Erythroblast (primary cell): ENCODE measurements around the gene APLN.
A peak's percentile ranks its signal among the peaks of the same experiment; 100 is the strongest.

ENCODE experiments used
- DNase-seq, 2 experiments: peaks; one replicate each; lab custom pipeline; 2025; lab: John Stamatoyannopoulos, UW
- GATA1 ChIP-seq: IDR thresholded peaks from 2 replicates; pipeline ENCODE4 v1.6.1; 2011; ENCODE audit warnings: low read depth, mild to moderate bottlenecking, control low read depth, low read length, moderate library complexity
- POLR2A ChIP-seq: IDR thresholded peaks from 2 replicates; pipeline ENCODE4 v1.6.1; 2011; ENCODE audit warnings: mild to moderate bottlenecking, low read length

The APLN gene

GRCh38 chrX:129640737-129641136 is 14.0 kb downstream of the APLN start:
- no peak for DNase-seq
- TF ChIP-seq GATA1: no peak
- TF ChIP-seq POLR2A: no peak

DNA sequence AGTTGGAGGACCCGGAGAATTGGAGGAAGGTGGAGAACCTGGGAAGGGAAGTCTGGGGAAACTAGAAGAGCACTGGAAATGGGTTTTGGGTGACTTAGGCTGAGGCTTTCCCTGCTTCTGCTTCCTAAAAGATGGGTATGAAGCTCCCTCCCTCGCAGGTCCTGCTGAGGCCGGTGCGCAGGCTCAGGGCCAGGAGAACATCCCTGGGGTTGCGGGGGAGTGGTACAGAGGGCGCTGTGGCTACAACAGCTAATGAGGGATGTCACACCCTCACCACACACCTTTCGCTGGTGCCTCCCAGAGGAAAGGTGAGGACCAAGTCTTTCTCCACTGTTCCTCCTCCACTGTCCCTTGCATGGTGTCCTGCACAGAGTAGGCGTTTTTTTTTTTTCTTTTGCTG is 15.8 kb downstream of the APLN start:
- DNase-seq: no peak
- TF ChIP-seq POLR2A: no peak
- TF ChIP-seq GATA1: no peak

DNA sequence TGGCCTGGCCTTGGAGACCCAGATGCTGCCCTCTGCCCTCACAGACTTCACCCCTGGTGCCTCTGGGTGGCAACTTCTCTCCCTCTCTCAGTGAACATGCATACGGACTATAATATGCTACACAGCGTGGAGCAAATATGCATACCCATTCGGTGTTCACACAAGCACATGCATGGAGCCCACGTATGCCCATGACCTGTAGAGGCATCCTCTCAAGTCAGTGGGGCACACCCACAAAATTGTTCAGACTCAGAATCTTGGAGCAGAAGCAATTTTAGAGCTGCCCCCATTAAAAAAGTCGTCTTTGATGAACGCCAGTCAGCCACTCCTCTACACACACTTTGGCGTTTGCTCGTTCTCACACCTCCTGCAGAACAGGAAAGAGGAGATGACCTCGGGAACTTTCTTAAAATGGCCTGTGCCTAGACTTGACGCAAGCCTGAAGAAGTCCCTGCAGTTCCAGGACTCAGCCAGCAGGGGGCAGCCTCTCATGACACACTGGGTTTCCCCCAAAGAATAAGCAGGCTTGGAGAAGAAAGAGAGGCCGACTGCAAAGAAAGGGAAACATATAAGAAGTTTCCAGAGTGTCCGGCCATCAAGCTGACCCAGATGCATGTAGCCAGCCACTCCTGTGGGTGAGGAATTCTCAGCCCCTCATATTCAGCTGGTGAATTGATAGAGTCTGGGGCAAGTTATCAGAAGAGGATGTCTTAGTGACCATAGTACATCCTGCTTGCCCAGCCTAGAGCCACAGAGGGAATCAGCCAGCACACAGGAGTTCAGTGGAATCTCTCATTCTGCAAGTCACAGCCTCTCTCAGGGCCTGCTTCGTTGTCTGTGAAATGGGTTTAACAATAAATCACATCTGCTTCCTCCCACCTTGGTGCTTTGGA is 17.3 kb downstream of the APLN start:
- TF ChIP-seq GATA1 (no peak), POLR2A (no peak)
- DNase-seq: peak; percentile 61 to 78

DNA sequence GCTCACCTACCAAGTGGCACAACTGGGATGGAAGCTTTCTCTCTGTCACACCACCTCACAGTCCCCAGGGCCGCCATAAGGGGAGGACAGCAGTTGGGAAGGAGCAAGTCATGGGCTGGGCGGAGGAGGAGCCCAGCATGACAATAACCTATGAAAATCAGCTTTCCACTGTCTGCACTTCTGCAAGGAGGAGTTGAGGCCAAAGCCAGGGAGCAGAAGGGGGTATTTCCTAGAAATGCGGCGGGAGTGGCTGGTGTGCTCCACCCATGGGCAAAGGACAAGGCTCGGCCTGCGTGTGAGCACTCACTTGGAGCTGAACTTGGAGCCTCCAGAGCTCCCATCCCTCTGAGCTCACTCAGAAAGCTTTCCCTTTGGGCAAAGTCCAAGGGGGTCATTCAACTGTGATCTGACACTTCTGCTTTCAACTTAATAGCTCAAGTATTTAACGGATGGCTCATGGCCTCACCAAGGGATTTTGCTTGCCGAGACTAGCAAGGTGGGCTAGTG is 18.5 kb downstream of the APLN start:
- TF ChIP-seq POLR2A (no peak), GATA1 (no peak)

DNA sequence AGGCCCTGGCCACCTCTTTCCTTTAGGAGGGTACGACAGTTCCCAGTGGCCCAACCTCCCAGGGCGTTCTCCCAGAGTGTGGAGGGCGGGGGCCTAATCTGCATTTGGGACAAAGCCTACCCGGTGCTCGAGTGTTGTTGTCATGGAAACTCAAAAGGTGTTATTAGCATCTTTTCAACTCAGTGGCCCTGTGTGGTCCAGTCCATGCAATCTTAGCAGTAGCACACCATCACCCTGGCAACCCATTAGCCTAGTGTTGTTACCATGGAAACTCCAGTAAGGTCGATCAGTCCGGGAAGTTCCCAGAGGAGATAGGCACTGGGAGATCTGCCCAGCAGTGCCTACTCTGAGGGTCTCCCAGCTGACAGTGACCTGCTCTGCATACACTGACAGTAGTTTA is 20.2 kb downstream of the APLN start:
- no peak for DNase-seq
- TF ChIP-seq GATA1: no peak

More for the DNA sequence above, 18.5 kb downstream of the APLN start:
- no peak for DNase-seq

- peak in 1 of 2 experiments; percentile 5 for DNase-seq
- TF ChIP-seq POLR2A (no peak), GATA1 (no peak)
Observed at GRCh38 chrX:129632443-129632842, 22.3 kb downstream of the APLN start.

DNA sequence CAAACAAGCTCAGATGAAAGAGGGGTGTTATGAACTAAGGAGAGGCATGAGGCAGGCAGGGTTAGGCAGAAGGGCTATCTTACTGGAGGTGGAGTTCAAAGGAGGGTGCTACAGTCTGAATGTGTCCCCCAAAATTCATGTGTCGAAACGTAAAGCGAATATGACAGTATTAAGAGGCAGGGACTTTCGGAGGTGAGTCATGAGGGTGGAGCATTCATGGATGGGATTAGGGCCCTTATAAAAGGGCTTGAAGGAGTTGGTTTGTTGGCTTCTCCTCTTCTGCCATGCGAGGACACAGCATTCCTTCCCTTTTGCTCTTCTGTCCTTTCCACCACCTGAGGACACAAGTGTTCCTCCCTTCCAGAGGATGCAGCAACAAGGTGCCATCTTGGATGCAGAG is 22.9 kb downstream of the APLN start:
- TF ChIP-seq GATA1: no peak
- no peak for TF ChIP-seq POLR2A

GRCh38 chrX:129629837-129630236 is 24.9 kb downstream of the APLN start:
- TF ChIP-seq GATA1: no peak
- no peak for TF ChIP-seq POLR2A
- no peak for DNase-seq

More for the DNA sequence above, 22.9 kb downstream of the APLN start:
- no peak for DNase-seq

- DNase-seq: no peak
- TF ChIP-seq GATA1: no peak
- TF ChIP-seq POLR2A: no peak
Observed at GRCh38 chrX:129626026-129626425, 28.7 kb downstream of the APLN start.

DNA sequence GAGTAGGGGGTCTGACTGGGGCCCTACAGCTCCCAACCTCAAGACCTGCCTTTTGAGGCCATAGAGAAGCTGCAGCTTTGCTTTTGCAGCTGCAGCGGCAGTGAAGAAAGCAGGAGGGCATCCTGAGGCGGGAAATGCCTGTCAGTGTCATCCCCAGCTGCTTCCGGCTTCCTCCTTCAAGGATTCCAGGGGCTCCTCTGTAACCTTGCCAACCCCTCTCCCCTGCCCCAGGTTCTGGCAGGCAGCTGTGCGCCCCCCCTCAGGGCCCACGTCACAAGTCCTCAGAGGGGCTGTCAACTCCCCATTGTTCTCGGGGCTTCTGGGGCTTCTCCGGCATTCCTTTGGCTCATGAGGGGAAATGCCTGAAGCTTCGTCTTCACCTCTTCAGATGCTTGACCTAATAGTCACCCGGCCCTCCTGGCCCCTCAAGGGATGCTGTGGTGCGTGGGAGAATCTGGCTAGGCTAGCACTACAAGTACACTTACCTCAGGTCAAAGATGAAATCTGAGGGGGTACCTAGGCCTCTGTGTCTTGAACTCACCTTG is 31.9 kb downstream of the APLN start:
- no peak for DNase-seq
- no peak for TF ChIP-seq GATA1
- TF ChIP-seq POLR2A: no peak

GRCh38 chrX:129618997-129619396 is 35.8 kb downstream of the APLN start:
- TF ChIP-seq GATA1: no peak
- TF ChIP-seq POLR2A: no peak
- no peak for DNase-seq

DNA sequence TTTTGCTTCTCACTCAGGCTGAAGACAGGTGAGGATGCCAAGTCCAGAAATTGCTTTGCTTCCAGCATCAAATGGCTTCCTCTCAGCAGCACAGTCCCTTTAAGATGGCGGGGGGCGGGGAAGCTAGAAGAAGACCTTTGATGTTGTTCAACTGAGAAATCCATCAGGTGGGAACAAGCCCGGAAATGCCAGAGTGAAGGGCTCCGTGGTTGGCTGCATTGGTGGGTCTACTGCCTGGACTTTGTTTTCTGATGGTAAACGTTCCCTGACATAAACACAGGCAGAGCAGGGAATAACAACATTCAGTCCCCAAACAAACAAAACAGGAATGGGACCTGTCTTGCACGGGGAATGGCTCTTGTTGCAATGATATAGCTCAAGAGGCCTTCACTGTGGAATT is 37.3 kb downstream of the APLN start:
- no peak for DNase-seq
- TF ChIP-seq POLR2A: no peak
- no peak for TF ChIP-seq GATA1

DNA sequence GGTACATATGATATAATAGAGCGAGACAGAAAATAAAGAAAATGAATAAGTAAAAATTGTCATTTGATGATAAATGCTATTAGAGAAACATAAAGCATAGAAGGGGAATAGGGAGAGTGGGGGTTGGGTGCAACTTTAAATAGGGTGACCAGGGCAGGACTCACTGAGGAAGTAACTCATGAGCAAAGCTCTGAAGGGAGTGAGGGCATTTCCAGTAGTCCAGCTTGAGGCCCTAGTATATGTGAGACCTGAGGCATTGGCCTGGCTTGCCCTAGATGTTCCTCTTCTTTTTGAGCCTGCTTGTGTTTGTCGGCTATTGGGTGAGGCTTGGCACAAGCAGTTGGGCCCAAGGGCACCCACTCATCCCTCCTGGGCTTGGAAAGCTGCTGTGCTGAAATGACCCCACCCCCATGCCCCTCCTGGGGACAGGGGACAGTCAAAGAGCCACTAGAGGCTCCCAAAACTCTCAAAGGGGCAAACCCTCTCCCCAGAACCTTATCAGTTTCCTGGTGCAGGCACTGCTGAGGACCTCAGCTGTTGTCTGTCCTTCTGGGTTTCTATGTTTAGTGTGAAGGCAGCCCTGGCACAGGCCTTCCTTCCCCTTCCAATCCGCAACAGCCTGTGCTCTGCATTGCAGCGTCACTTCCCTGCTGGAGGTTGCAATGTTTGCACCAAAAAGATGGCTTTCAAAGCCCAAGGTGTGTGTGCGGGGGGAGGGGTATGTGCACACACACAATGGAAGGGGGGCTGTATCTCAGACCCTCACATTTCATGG is 40.1 kb downstream of the APLN start:
- no peak for TF ChIP-seq POLR2A
- no peak for TF ChIP-seq GATA1
- DNase-seq: no peak

- TF ChIP-seq POLR2A (no peak), GATA1 (no peak)
- no peak for DNase-seq
Observed at GRCh38 chrX:129613596-129613995, 41.2 kb downstream of the APLN start.
